ENCODE measurements around the gene LUZP1.

LUZP1 gene

DNA sequence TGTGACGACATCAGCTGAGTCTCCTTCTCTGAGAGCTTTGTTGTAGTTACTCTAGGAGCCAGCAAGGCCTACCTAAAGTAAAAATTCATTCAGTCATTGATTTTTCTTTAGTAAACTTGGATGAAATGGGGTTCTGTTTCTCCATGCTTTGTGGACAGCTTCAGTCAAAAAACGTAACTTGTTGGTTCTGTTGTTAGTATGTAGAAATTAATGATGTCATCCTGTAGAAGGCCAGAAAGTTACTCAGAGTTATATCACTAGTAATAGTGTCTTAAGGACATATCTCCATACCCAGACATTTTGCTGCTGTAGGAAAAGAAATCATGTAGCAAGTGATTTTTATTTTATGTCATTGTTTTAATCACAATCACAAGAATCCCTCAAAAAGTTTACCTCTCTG, 106.4 kb downstream of the LUZP1 start:
- no peak overlapping the region for H3K4me3 ChIP-seq (ENCODE audit: low read depth, low read length)
- TF ChIP-seq CTCF (IDR thresholded peaks at IDR 0.05; ENCODE audit: insufficient read depth, low read length, missing control alignments), result no peak
- ChIA-PET POLR2A (no interaction called here), CTCF (interaction anchor here (1.7 to 2.1 kb wide), 2 partner anchors 10 to 98 kb away, joined by 6 read pairs; no protein-coding TSS in a partner anchor)
- DNase-seq (ENCODE audit: low read depth, low spot score), result no peak

DNA sequence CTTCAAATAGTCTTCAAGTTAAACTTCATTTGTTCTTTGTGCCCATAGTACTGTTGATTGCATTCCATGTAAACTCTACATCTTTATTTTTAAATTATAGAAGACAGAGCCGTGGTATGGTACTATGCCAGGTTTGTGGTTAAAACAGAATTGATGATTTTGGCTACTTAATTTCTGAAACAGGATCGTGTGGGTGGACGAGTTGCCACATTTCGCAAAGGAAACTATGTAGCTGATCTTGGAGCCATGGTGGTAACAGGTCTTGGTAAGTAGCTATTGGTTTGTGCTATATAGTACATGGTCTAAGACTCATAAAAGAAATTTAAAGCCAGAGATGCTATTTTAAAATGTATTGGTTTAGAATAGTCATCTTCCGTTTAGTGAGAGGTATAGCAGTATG, 111.4 kb downstream of the LUZP1 start:
- POLR2A ChIA-PET, result no interaction called here
- no peak for TF ChIP-seq CTCF (IDR thresholded peaks at IDR 0.05; ENCODE audit: insufficient read depth, low read length, missing control alignments)
- H3K4me3 ChIP-seq (ENCODE audit: low read depth, low read length), result no peak overlapping the region
- CTCF ChIA-PET, result interaction anchor here (1.0 kb wide), 1 partner anchor 128 kb away, joined by 3 read pairs; no protein-coding TSS in a partner anchor
- no peak for DNase-seq (ENCODE audit: low read depth, low spot score)

DNA sequence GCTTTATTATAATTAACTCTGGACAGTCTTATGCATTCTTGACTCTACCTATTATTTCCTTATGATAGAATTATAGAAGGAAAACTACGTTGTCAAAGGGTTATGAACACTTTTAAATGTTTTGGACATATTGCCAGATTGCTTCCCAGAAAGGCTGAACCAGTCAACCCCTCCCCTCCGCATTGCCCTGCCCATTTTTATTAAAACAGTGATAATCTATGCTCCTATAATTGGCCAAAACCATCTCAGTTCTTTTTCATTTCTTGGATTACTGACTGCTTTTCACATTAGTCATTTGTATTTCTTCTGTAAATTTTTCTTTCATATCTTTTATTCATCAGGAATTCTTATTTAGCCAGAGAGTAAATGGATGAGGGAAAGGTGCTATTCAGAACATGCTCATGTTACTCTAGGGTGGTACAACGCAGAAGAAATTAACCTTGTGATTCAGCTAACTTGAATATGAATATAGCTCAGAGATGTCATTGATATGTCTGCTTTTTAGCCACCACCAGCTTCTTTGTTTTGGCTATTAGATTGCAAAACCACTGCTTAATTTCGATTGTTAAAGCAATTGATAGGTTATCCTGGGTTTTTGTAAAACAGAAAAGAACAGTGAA, 117.3 kb downstream of the LUZP1 start:
- DNase-seq (ENCODE audit: low read depth, low spot score), result no peak
- H3K4me3 ChIP-seq (ENCODE audit: low read depth, low read length), result no peak overlapping the region
- POLR2A ChIA-PET, result no interaction called here
- no peak for TF ChIP-seq CTCF (IDR thresholded peaks at IDR 0.05; ENCODE audit: insufficient read depth, low read length, missing control alignments)
- CTCF ChIA-PET, result no interaction called here

DNA sequence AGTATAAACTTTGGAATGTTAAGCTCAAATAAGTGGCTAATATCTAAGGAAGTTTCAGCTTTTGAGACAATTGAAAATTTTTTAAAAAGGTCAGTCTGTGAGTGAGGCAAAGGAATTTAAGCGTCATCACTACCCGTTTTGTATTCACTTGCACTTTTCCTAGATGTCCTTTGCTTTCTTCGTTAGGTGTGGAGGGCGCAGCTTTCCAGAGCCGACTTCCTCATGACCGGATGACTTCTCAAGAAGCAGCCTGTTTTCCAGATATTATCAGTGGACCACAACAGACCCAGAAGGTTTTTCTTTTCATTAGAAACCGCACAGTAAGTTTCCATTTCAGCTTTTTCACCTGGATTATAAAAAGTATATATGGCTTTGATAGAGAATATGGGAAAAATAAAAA, 118.5 kb downstream of the LUZP1 start:
- ChIA-PET POLR2A (no interaction called here), CTCF (interaction anchor here (1.1 to 2.4 kb wide), 4 partner anchors 49 to 134 kb away, joined by 3 to 6 read pairs (median 5); no protein-coding TSS in a partner anchor)
- H3K4me3 ChIP-seq (ENCODE audit: low read depth, low read length), result no peak overlapping the region
- no peak for DNase-seq (ENCODE audit: low read depth, low spot score)
- no peak for TF ChIP-seq CTCF (IDR thresholded peaks at IDR 0.05; ENCODE audit: insufficient read depth, low read length, missing control alignments)

GRCh38 chr1:23044035-23044434, 124.6 kb downstream of the LUZP1 start:
- H3K4me3 ChIP-seq (ENCODE audit: low read depth, low read length), result no peak overlapping the region
- ChIA-PET POLR2A (no interaction called here), CTCF (interaction anchor here (0.9 kb wide), 1 partner anchor 141 kb away, joined by 3 read pairs; no protein-coding TSS in a partner anchor)
- TF ChIP-seq CTCF (IDR thresholded peaks at IDR 0.05; ENCODE audit: insufficient read depth, low read length, missing control alignments), result no peak
- no peak for DNase-seq (ENCODE audit: low read depth, low spot score)

- ChIA-PET CTCF (no interaction called here), POLR2A (no interaction called here)
- no peak overlapping the region for H3K4me3 ChIP-seq (ENCODE audit: low read depth, low read length)
- TF ChIP-seq CTCF (IDR thresholded peaks at IDR 0.05; ENCODE audit: insufficient read depth, low read length, missing control alignments), result no peak
- DNase-seq (ENCODE audit: low read depth, low spot score), result no peak
Measured at GRCh38 chr1:23040509-23040908, 128.1 kb downstream of the LUZP1 start.

Data from AG04449 (cell line).